ENCODE results near the gene PHF21B.
"Not testable (repeated sequence)": the region's sequence is repeated elsewhere in the genome, so short reads cannot be mapped to it uniquely, and the experiment has no call there.

PHF21B gene

DNA sequence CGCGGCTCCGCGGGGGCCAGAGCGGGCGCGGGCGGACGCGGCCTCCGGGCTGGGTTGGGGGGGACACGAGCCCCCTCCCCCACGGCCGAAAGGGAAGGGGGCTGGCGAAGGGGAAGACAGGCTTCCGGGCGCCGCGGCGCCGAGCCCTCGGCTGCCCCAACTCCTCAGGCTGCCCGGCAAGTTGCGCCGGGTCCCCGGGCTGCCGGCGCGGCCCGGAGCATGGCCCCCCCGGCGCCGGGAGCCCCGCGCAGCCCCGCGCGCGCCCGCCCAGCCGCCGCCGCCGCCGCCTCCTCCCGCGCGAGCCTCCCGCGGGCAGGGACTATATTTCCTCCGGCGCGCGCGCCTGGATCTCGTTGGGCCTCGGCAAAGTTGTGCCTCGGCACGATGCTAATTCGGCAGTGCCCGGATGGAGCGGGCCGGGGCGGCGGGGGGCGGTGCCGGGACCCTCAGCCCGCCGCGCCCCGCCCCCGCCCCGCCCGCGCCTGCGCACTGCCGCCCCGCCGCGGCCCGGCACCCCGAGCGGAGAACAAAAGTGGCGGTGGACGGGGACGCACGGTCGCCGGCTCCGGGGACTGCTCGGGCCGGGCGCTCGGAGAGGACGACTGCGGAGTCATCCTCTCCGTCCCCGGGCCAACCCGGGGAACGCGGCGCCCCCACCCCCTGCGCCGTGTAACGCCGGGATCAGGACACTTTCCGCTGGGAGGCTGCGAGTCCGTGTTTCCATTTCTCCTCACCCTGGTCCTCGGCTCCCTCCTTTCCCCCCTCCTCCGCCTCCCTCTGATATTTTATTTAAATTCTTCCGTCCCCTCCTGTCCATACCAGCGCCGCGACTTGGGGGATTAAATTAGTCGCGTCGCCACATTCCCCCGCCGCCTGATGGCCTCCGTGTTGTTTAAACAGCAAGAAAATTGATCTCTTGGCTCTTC, at the start of gene PHF21B:
Gene PHF21B (minus strand): TSS at position 400 of the 926 bp plus-strand sequence. CDS start 456 bp downstream, outside the sequence.
- DNase-seq: no peak

DNA sequence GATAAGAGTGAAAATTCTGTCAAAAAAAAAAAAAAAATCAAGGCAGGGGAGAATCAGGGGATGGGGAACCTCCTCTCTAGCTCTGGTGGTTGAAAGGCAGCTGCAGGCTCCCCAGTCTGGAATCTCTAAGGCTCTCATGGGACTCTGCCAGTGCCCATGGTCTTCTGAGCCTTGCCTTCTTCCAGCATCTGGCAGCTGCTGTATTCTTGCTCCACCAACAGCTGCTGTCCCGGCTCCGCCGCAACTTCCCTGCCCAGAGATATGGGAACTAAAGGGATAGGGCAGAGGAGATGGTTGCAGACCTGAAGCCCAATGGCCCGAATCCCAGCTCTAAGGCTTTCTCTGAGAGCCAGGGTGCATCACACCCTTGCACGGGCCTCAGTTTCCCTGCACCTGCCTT, 49.5 kb upstream of the PHF21B start:
- DNase-seq: no peak

DNA sequence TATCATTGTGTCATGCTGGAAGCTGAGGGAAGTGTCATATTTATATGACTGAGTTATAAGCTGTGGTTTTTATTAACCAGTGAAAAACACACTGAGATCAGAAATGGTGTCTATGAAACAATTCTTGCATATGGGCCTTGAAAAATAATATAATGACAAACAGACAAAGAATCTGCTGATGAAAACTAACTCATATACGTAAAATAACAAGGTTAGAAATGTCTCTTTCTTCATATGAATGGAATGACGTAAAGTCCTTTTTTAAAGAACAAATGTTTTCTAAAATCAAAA, 48.8 kb upstream of the PHF21B start:
- DNase-seq: no peak

DNA sequence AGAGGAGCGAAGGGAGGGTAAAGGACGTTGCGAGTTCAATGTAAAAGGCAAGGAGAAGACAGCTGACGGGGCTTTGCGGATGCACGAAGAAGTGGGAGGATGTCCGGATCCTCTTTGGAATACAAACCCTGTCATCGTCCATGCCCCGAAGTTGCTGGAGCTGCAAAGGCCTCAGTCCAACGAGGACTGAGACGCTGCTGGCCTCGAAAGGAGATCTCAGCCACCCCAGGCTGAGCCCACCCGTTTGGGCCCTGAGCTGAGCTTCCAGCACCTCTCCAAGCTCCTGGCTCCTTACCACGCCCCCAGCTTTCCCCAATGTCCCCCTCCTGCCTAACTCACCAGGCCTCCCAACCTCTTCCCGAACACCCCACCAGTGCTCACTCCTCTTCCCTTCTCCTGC, 46.1 kb upstream of the PHF21B start:
- DNase-seq: no peak

DNA sequence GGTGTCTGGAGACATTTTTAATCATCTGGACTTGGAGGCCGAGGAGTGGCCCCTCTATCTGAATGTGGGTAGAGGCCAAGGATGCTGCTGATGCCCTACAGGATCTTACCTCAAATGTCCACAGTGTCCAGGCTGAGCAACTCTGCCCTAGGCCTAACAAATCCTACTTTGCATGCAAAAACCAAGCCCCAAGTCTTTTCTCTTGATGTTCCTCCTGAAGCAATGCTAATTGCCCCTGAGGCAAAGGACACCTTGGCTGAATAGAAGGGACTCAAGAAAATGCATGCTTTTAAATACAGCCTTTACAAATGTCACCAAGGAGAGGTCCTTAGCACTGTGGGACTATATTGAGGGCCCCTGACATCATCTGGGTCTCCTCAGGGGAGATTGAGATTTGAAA, 43.8 kb upstream of the PHF21B start:
- no peak for DNase-seq

DNA sequence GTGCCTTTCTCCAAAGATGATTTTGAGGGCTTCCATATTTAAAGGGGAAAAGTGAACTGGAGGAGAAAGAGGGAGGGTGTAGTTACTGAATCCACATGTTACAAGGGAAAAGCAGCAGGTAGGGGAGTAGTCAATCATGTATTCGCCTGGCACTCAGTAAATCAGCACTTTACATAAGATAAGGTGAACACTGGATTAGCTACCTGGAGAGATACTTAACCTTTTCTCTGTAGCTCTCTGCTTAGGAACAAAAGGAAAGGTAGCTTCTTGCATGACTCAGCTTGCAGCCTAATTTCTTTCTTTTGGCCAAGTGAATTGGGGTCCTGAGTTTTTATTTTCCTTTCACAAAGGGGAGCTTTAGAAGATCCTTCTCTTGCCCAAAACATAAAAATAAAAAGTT, 43.3 kb upstream of the PHF21B start:
- DNase-seq: no peak

DNA sequence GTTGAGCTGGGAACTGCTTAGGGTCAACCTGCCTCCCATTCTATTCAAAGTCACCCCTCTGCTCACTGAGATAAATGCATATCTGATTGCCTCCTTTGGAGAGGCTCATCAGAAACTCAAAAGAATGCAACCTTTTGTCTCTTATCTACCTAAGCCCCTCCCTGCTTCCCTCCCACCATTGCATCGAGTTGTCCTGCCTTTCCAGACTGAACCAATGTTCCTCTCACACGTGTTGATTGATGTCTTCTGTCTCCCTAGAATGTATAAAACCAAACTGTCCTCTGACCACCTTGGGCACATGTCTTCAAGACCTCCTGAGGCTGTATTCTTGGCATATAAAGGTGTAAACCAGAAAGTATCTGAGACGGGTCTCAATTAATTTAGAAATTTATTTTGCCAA, 42.9 kb upstream of the PHF21B start:
- not testable (repeated sequence) for DNase-seq

DNA sequence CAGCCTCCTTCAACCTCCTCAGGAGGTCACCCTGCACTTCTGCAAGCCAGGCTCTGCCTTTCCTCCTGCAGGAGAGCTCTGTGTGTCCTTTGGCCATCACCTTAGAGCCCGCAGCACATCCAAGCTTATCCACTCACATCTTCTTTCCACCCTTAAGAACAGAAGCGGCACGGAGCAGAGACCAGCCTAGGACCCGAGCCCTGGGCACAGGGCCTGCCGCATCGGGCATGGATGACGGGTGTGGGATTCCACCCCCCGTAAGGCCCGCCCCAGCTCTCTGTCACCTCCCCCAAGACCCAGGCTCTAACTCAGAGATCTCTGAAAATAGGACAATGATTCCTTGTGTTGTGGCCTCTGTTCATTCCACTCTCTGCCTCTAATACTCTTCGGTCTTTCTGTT, 42.1 kb upstream of the PHF21B start:
- DNase-seq: no peak

DNA sequence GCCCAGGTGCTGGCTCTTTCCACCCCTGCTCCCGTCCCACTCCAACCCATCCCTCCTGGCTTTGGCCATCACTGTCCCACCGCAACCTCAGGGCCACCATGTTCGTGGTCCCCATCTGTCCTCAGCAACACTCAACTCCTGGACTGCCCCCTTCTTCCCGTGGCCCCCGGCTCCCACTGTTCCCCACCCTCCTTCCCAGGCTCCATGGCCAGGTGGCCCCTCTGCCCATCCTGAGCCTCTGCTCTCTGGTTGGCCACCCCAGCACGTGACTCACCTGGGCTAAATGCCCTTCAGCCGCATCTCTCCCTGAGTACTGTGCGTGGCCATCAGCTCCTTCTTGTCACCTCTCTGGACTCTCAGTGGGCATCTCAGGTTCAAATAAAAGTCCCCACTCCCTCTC, 41.6 kb upstream of the PHF21B start:
- no peak for DNase-seq

DNA sequence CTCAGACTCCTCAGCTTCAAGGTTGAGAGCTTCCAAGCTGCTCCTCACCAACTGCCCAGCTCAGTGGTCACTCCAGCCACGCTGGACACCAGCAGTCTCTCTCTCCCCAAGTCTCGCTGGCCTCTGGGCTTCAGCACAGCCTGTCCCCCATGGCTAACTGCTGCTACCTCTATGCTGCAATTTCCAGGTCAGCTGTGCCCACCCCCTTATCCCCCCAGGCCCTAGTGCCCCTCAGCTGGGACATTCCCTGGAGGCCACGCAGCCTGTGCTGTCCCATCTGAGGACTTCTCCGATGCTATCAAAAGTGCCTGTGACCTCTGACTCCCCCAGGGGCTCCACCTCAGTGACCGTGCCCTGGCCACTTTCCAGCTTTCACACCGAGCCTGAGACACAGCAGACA, 37.5 kb upstream of the PHF21B start:
- no peak for DNase-seq

DNA sequence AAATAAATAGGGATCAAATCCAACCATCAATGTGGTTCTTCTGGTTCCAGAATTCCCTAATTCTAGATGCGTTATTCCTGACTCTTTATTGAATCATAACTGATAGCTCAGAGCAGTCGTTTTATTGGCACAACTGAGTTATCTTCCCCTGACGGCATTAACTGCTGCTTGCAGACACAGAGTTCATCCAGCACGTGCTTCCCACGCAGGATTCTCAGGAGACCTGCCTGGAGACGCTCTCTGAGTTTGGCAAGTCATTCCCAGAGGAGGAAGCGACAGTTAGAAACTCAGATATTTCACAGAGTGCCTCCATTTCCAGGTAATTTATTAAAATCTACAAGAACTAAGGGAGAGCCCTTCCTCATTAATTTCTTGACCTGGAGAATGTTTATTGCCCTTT, 35.4 kb upstream of the PHF21B start:
- no peak for DNase-seq

DNA sequence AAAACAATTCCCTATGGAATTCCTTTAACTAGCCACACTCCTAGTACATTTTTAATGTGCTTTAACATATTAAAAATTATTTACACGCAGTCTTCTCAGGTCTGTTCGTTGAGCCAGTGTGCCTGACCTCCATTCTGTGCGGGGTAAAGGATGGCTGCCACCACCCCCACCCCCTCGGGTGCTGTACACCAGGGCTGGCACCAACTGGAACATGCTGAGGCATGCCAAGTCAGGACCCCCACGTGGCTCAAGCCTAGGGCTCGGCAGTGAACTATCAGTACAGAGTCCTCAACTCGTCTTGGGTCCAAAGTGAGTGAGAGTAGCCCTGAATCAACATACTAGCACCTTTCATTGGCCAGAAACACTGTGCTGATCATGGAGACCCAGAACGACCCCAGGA, 32.5 kb upstream of the PHF21B start:
- DNase-seq: no peak

DNA sequence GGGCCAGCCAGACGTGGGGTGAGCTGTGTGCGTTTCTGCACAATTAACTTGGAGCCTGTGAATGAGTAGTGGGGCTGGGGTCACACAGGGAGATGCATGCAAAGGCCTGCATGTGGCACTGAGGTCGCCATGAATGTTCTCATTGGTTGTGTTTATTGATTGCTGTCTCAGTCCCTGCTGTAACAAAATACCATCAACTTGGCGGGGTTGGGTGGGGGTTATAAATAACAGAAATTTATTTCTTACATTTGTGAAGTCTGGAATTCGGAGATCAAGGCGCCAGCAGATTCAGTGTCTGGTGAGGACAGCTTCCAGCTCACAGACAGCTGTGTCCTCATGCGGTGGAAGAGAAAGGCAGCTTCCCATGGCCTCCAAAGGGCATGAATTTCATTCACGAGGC, 29.3 kb upstream of the PHF21B start:
- no peak for DNase-seq

DNA sequence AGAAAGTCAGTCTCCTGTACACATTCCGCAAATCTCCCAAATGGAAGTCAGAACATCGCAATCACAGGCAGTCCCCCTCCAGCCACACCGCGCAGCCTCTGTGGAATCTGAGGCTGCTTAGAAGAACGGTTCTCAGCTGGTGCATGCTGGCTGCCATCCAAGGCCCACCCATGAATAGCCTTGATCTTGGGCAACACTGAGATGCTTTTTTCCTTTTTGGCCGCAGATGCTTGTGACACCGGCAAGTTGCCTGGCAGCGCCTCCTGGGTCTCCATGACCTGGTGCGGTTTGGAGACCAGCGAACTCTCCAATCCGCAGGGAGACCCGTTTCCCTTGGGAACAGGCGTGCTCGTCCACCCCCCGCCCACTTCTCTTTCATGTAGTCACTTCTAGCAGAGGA, 26.3 kb upstream of the PHF21B start:
- no peak for DNase-seq

DNA sequence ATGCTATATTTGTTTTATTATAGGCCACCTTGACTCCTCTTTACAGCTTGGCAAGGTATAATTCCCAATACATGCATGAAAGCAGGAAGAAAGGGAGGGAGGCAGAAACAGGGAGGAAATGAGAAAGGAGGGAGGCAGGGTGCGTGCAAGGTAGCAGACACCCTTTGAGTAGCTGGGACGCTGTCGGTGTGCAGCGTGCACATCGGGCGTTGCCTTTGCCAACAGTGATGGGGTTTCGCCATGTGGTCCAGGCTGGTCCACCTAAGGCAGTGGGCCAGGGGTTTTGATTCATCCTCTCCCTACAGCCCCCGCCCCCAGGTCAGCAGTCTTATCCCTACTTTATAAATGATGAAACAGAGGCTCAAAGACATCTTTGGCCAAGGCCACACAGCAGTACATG, 25.0 kb upstream of the PHF21B start:
- DNase-seq: no peak

DNA sequence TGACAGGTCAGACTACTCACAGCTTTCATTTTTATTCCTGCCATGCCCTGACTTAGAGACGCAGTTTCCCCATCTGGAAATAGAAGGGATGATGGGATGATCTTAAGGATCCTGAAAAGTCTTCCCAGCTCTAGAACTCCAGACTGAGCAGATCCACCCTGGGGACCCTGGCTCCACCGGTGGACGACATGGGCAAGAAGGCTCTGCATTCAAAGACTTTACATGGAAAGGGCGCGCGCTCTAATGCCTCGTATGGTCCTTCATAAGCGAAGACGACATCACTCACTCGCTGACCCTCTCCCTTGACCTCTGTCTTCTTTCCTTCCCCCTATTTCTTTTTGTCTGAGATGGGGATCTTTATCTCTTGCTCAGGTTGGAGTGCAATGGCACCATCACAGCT, 24.4 kb upstream of the PHF21B start:
- DNase-seq: no peak

DNA sequence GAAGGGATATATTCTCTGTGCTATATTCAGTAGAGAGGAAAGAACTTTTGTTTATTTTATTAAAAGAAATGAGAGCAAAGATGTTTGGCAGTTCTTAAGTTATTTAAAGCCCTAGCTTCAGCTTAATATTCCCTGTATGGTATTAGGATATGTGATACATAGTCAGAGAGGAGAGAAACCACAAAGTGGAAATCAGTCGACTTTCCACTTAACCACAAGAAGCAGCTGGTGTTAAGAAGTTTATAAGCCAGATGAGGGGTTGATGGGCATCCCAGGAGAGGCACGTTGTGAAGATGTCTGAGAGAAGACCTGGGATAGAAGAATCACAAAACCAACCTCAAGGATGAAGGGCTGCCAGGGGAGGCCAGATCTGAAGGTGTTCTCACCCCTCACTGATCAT, 23.3 kb upstream of the PHF21B start:
- no peak for DNase-seq

DNA sequence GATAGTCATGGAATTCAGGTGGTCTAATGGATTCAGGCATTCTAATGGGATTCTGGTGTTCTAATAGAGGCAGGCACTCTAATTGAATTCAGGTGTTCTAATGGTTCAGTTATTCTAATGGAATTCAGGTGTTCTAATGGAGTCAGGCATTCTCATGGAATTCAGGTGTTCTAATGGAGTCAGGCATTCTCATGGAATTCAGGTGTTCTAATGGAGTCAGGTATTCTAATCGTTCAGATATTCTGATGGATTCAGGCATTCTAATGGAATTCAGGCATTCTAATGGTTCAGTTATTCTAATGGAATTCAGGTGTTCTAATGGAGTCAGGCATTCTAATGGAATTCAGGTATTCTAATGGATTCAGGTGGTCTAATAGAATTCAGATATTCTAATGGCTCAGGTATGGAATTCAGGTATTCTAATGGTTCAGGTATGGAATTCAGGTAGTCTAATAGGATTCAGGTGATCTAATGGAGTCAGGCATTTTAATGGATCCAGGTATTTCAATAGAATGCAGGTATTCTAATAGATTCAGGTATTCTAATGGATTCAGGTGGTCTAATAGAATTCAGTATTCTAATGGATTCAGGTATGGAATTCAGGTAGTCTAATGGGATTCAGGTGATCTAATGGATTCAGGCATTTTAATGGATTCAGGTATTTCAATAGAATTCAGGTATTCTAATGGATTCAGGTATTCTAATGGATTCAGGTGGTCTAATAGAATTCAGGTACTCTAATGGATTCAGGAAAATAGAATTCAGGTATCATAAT, 22.0 kb upstream of the PHF21B start:
- DNase-seq: no peak

DNA sequence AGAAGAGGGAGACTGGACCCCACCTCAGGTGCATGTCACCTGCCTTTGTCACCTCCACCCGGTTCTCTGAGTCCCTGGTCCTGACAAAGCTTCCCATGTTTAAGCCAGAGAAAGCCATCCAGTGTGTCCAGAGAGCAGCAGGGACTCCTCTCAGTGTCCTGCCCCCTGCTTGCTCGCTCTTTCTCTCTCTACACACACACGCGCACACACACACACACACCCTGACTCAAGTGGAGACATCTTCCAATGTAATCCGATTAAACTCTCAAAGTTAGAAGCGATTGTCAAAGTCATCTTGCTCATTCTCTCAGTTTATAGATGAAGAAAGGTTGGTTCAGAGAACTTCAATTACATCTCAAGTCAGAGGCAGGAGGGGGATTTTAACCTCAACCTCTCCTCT, 19.7 kb upstream of the PHF21B start:
- no peak for DNase-seq

DNA sequence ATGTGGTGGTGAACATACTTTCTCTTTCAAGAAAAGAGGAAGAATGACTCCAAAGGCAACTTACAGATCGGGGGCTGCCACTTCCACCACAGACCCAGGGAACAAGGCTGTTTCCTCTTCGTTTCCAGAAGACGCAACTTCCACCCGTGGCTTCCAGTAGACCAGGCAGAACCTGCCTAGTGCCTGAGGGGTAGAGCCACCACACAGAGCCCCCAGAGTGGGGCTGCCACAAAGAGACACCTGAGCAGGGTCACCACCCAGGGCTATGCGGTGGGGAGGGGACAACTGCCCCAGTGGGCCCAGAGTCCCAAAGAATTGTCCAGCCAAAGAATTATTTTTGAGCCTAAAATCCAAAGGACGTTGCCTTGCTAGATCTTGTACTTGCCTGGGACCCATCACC, 16.7 kb upstream of the PHF21B start:
- no peak for DNase-seq

DNA sequence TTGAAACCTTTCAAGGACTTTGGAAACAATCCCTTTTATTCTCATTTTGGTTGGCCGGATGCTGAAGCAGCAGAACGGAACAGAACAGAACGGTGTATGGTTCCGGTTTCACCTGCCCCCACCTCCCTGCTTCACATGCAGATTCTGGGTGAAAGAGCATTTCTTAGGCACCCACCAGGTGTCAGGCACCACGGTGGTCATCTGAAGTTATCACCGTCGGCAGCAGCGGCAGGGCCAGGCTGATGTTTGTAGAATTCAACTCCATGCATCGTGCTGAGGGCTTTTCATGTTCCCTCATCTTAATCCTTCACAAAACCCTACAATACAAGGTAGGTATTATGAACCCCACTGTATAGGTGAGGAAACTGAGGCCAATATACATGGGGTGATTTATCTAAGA, 13.6 kb upstream of the PHF21B start:
- no peak for DNase-seq

DNA sequence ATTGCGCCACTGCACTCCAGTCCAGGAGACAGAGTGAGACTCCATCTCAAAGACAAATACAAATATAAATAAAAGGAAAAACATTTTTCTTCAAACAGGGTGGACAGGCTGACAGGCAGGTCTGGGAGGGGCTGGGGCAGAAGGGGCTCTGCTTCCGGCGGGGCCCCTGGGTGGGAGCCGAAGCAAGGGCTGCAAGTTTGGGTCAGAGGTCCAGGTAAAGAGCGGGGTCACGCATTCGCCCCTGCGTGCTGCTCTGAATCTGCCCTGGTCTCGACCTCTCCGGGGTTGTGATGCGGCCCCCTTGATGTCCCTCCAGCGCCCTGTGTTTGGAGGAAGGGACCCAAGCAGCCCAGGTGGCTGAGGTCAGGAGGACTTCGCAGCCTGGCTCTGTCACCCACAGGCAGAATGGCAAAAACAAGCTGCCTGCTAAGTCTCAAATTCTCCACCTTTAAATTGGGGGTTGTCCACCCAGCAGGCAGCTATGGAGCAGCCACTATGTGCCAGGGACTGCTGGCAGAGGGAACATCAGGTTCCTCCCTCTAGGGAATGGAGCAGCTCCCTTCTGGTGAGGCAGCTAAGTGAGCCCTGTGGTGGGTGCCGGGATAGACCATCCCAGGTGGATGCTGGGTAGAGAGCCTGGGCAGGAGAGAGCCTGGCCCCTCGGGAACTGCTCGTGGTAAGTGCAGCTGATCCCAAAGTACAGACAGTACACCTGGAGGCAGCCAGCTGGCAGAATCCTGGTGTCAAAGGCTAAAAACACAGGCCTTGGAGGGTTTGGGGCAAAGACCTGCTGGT, 10.3 kb upstream of the PHF21B start:
- DNase-seq: no peak

DNA sequence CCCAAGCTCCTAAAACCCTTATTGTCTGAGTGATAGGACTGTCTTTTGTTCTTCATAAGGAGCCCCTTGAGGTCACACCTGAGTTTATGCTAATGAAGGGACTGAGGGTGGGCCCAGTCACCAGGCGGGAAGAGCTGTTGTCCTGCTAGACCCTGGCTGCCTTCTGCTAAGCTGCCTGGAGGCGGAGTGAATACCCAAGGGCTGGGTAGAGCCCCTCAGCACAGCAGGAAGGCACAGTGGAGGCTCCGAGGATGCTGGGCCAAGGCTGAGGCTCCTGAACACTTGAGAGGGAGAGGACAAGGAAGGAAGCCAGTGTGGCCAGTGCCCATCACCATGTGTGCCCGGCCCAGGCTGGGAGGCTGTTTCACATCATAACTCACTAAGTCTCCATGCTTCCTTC, 4.8 kb upstream of the PHF21B start:
- no peak for DNase-seq

DNA sequence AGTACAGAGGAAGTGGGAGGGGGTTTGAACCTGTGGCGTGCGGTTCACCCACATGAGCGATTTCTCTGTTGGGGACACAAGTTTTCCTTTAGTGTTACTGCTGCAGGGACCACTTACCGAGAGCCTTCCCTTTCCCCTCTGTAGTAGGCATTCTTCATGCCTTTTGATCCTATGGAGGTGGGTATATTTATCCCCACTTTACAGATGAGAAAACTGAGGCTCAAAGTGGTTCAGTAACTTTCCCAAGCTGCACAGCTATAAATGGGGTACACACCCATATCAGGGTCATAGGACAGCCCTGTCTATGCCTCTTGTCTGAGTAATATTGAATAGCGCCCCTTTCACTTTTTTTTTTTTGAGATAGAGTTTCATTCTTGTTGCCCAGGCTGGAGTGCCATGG, 3.3 kb upstream of the PHF21B start:
- no peak for DNase-seq

All from CD4-positive, alpha-beta T cell treated with Interleukin-21 for 1 hour (primary cell).